GM19351 (cell line): Measurements from ENCODE around the gene KIAA1549.

ENCODE experiments used
- ATAC-seq: cut with Tn5 transposase; IDR thresholded peaks from one replicate; pipeline ENCODE4 v1.9.1; 2021; ENCODE audit warnings: mild to moderate bottlenecking, moderate library complexity; ENCODE audit not compliant: unreplicated experiment

Gene KIAA1549

GRCh38 chr7:138975343-138976104, 5.7 kb downstream of the KIAA1549 start:
- ATAC-seq = no peak

- no peak for ATAC-seq
These were observed 6.4 kb downstream of the KIAA1549 start for GRCh38 chr7:138974675-138975292.

GRCh38 chr7:138974103-138974502, 7.1 kb downstream of the KIAA1549 start:
- no peak for ATAC-seq

- ATAC-seq = no peak
These were observed 10.2 kb downstream of the KIAA1549 start for GRCh38 chr7:138970952-138971351.

GRCh38 chr7:138970446-138970845, 10.7 kb downstream of the KIAA1549 start:
- ATAC-seq = no peak

- ATAC-seq = no peak
These were observed 14.0 kb downstream of the KIAA1549 start for GRCh38 chr7:138967159-138967558.

- no peak for ATAC-seq
These were observed 16.4 kb downstream of the KIAA1549 start for GRCh38 chr7:138964624-138965436.

- no peak for ATAC-seq
These were observed 17.5 kb downstream of the KIAA1549 start for GRCh38 chr7:138963675-138964074.

GRCh38 chr7:138962561-138963270, 18.5 kb downstream of the KIAA1549 start:
- no peak for ATAC-seq

- ATAC-seq = no peak
These were observed 20.0 kb downstream of the KIAA1549 start for GRCh38 chr7:138961159-138961558.

- ATAC-seq = no peak
These were observed 22.7 kb downstream of the KIAA1549 start for GRCh38 chr7:138958391-138958956.

GRCh38 chr7:138957753-138958390, 23.3 kb downstream of the KIAA1549 start:
- no peak for ATAC-seq

GRCh38 chr7:138957217-138957616, 24.0 kb downstream of the KIAA1549 start:
- ATAC-seq = no peak

- no peak for ATAC-seq
These were observed 26.4 kb downstream of the KIAA1549 start for GRCh38 chr7:138954545-138955475.

GRCh38 chr7:138952791-138953190, 28.4 kb downstream of the KIAA1549 start:
- ATAC-seq = no peak

- no peak for ATAC-seq
These were observed 29.2 kb downstream of the KIAA1549 start for GRCh38 chr7:138951953-138952352.

- no peak for ATAC-seq
These were observed 31.6 kb downstream of the KIAA1549 start for GRCh38 chr7:138949421-138950088.

GRCh38 chr7:138948403-138948802, 32.8 kb downstream of the KIAA1549 start:
- ATAC-seq = no peak

- ATAC-seq = no peak
These were observed 35.4 kb downstream of the KIAA1549 start for GRCh38 chr7:138945821-138946220.
